HEK293 (cell line): ENCODE measurements around the gene PRMT7.

Source experiments
- CTCF ChIA-PET: fragments of 350-600 bp; formaldehyde crosslinking; extraction: SDS; loops from one replicate; lab custom pipeline; 2021; ENCODE audit warnings: antibody characterized with exemption; lab: Yijun Ruan, JAX
- POLR2A ChIA-PET: fragments of 300-600 bp; formaldehyde crosslinking; extraction: SDS; loops from one replicate; lab custom pipeline; 2020; ENCODE audit warnings: antibody characterized with exemption, inconsistent platforms; lab: Yijun Ruan, JAX
- H3K27ac ChIP-seq: fragments of 200-500 bp; sonication (Bioruptor generic); 2 replicates; pipeline ENCODE4 v1.5.1; 2014; ENCODE audit warnings: low read depth, low read length, control low read depth, inconsistent platforms; ENCODE audit errors: extremely low read depth
- H3K36me3 ChIP-seq, 2 experiments: fragments of 200-500 bp in 1 of 2; sonication (Bioruptor generic) in 1 of 2; 1 replicate in 1 of 2; 2 replicates in 1 of 2; pipeline ENCODE4 v1.5.1; 2014 to 2017; ENCODE audit warnings: inconsistent platforms in 2 of 2, low read length in 2 of 2; ENCODE audit not compliant: control insufficient read depth in 2 of 2, insufficient read depth in 1 of 2
- H3K4me1 ChIP-seq: fragments of 200-500 bp; sonication (Bioruptor generic); 2 replicates; pipeline ENCODE4 v1.5.1; 2014; ENCODE audit warnings: mild to moderate bottlenecking, low read length, inconsistent platforms; ENCODE audit not compliant: control insufficient read depth, insufficient read depth
- H3K4me3 ChIP-seq: 2 replicates; pipeline ENCODE4 v1.5.1; 2011; ENCODE audit warnings: low read depth, mild to moderate bottlenecking, control low read depth, low read length, moderate library complexity
- H3K9me3 ChIP-seq: fragments of 200-500 bp; sonication (Bioruptor generic); 2 replicates; pipeline ENCODE4 v1.5.1; 2014; ENCODE audit warnings: low read depth, low read length, inconsistent platforms; ENCODE audit not compliant: control insufficient read depth, insufficient read depth
- HOXA7 ChIP-seq: sonication (generic); formaldehyde crosslinking; IDR thresholded peaks from 2 replicates; pipeline ENCODE4 v1.8.1; 2022; ENCODE audit warnings: missing genetic modification reagents, borderline replicate concordance
- KLF1 ChIP-seq: fragments of 450-650 bp; formaldehyde crosslinking; IDR thresholded peaks from 2 replicates; pipeline ENCODE4 v1.5.1; 2016; ENCODE audit warnings: missing biosample characterization, missing genetic modification characterization
- KLF10 ChIP-seq: fragments of 450-650 bp; IDR thresholded peaks from 2 replicates; pipeline ENCODE4 v1.5.1; 2018; ENCODE audit warnings: missing biosample characterization, mild to moderate bottlenecking, missing genetic modification characterization
- REPIN1 ChIP-seq: fragments of 450-650 bp; formaldehyde crosslinking; IDR thresholded peaks from 2 replicates; pipeline ENCODE4 v1.5.1; 2017; ENCODE audit warnings: missing biosample characterization, missing genetic modification characterization, low read depth
- SP2 ChIP-seq: fragments of 450-650 bp; formaldehyde crosslinking; IDR thresholded peaks from 2 replicates; pipeline ENCODE4 v1.5.1; 2016; ENCODE audit warnings: missing biosample characterization, missing genetic modification characterization
- SP7 ChIP-seq: fragments of 450-650 bp; formaldehyde crosslinking; IDR thresholded peaks from 2 replicates; pipeline ENCODE4 v1.5.1; 2016; ENCODE audit warnings: missing biosample characterization, missing genetic modification characterization
- YY1 ChIP-seq: fragments of 450-650 bp; formaldehyde crosslinking; IDR thresholded peaks from 2 replicates; pipeline ENCODE4 v1.5.1; 2018; ENCODE audit warnings: missing biosample characterization, missing genetic modification characterization
- ZBTB20 ChIP-seq: fragments of 450-650 bp; formaldehyde crosslinking; IDR thresholded peaks from 2 replicates; pipeline ENCODE4 v1.5.1; 2016; ENCODE audit warnings: missing biosample characterization, missing genetic modification characterization
- ZBTB7A ChIP-seq: fragments of 450-650 bp; formaldehyde crosslinking; IDR thresholded peaks from 2 replicates; pipeline ENCODE4 v1.5.1; 2016; ENCODE audit warnings: low read depth, missing biosample characterization, missing genetic modification characterization
- ZIC2 ChIP-seq: fragments of 450-650 bp; formaldehyde crosslinking; IDR thresholded peaks from 2 replicates; pipeline ENCODE4 v1.5.1; 2016; ENCODE audit warnings: missing biosample characterization, missing genetic modification characterization
- ZNF121 ChIP-seq: fragments of 450-650 bp; formaldehyde crosslinking; IDR thresholded peaks from 2 replicates; pipeline ENCODE4 v1.5.1; 2016; ENCODE audit warnings: missing biosample characterization, missing genetic modification characterization
- ZNF175 ChIP-seq: fragments of 450-650 bp; formaldehyde crosslinking; IDR thresholded peaks from 2 replicates; pipeline ENCODE4 v1.5.1; 2016; ENCODE audit warnings: missing biosample characterization, missing genetic modification characterization
- ZNF266 ChIP-seq: fragments of 450-650 bp; formaldehyde crosslinking; IDR thresholded peaks from 2 replicates; pipeline ENCODE4 v1.5.1; 2016; ENCODE audit warnings: missing biosample characterization, missing genetic modification characterization, low read depth
- ZNF292 ChIP-seq: fragments of 450-650 bp; formaldehyde crosslinking; IDR thresholded peaks from 2 replicates; pipeline ENCODE4 v1.5.1; 2016; ENCODE audit warnings: low read depth, missing biosample characterization, missing genetic modification characterization, borderline replicate concordance
- ZNF510 ChIP-seq: fragments of 450-650 bp; formaldehyde crosslinking; IDR thresholded peaks from 2 replicates; pipeline ENCODE4 v1.5.1; 2018; ENCODE audit warnings: mild to moderate bottlenecking, missing genetic modification characterization, missing biosample characterization; ENCODE audit not compliant: insufficient replicate concordance
- ZNF530 ChIP-seq: fragments of 450-650 bp; formaldehyde crosslinking; IDR thresholded peaks from 2 replicates; pipeline ENCODE4 v1.5.1; 2016; ENCODE audit warnings: low read depth, missing biosample characterization, missing genetic modification characterization
- ZNF544 ChIP-seq: fragments of 450-650 bp; formaldehyde crosslinking; IDR thresholded peaks from 2 replicates; pipeline ENCODE4 v1.5.0; 2017; ENCODE audit warnings: missing biosample characterization, missing genetic modification characterization
- ZNF571 ChIP-seq: fragments of 450-650 bp; formaldehyde crosslinking; IDR thresholded peaks from 2 replicates; pipeline ENCODE4 v1.5.0; 2017; ENCODE audit warnings: missing biosample characterization, missing genetic modification characterization
- ZNF600 ChIP-seq: fragments of 450-650 bp; formaldehyde crosslinking; IDR thresholded peaks from 2 replicates; pipeline ENCODE4 v1.5.1; 2016; ENCODE audit warnings: missing biosample characterization, missing genetic modification characterization
- ZNF629 ChIP-seq: fragments of 450-650 bp; formaldehyde crosslinking; IDR thresholded peaks from 2 replicates; pipeline ENCODE4 v1.5.1; 2017; ENCODE audit warnings: missing biosample characterization, missing genetic modification characterization
- ZNF660 ChIP-seq: fragments of 450-650 bp; IDR thresholded peaks from 2 replicates; pipeline ENCODE4 v1.5.1; 2018; ENCODE audit warnings: missing biosample characterization, mild to moderate bottlenecking, missing genetic modification characterization
- ZNF785 ChIP-seq: fragments of 450-650 bp; formaldehyde crosslinking; IDR thresholded peaks from 2 replicates; pipeline ENCODE4 v1.5.1; 2016; ENCODE audit warnings: missing biosample characterization, missing genetic modification characterization
- TF ChIP-seq, protein P1 (sequence below): fragments of 450-650 bp; formaldehyde crosslinking; IDR thresholded peaks from 2 replicates; pipeline ENCODE4 v1.5.1; 2016; ENCODE audit warnings: missing biosample characterization, missing genetic modification characterization
- TF ChIP-seq, protein P2 (sequence below): fragments of 450-650 bp; formaldehyde crosslinking; IDR thresholded peaks from 2 replicates; pipeline ENCODE4 v1.5.1; 2016; ENCODE audit warnings: missing biosample characterization, missing genetic modification characterization
- TF ChIP-seq, protein P3 (sequence below): fragments of 450-650 bp; formaldehyde crosslinking; IDR thresholded peaks from 2 replicates; pipeline ENCODE4 v1.5.1; 2016; ENCODE audit warnings: missing biosample characterization, missing genetic modification characterization, low read depth
- TF ChIP-seq, protein P4 (sequence below): fragments of 450-650 bp; formaldehyde crosslinking; IDR thresholded peaks from 2 replicates; pipeline ENCODE4 v1.5.1; 2016; ENCODE audit warnings: missing biosample characterization, missing genetic modification characterization

The PRMT7 gene

DNA sequence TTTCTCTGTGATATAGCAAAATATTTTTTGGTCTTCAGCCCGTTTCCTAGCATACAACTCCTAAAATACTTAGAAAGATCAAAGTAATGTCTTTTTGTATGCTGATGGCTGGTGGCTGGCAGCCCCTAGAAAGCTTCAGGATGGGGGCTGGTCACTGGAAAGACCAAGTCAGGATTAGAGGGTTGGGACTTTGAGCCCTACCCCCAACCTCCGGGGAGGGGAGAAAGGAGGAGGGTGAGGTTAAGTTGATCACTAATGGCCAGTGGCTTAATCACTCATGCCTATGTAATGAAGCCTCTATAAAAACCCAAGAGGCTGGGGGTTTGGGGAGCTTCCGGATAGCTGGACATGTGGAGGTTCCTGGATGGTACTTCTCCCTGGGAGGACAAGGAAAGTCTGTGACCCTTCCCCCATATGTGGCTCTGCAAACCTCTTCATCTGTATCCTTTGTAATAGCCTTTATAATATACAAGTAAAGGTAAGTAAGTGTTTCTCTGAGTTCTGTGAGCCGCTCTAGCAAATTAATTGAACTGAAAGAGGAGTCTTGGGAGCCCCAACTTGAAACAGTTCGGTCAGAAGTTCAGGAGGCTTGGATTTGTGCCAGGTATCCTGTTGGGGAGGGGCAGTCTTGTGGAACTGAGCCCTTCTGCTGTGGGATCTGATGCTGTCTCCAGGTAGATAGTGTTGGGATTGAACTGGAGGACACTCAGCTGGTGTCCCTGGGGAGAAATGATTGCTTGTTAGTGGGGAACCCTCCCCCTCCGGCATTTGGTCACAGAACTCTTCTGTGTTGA lies 43.0 kb upstream of the PRMT7 start (continued):
- TF ChIP-seq, protein P1, sequence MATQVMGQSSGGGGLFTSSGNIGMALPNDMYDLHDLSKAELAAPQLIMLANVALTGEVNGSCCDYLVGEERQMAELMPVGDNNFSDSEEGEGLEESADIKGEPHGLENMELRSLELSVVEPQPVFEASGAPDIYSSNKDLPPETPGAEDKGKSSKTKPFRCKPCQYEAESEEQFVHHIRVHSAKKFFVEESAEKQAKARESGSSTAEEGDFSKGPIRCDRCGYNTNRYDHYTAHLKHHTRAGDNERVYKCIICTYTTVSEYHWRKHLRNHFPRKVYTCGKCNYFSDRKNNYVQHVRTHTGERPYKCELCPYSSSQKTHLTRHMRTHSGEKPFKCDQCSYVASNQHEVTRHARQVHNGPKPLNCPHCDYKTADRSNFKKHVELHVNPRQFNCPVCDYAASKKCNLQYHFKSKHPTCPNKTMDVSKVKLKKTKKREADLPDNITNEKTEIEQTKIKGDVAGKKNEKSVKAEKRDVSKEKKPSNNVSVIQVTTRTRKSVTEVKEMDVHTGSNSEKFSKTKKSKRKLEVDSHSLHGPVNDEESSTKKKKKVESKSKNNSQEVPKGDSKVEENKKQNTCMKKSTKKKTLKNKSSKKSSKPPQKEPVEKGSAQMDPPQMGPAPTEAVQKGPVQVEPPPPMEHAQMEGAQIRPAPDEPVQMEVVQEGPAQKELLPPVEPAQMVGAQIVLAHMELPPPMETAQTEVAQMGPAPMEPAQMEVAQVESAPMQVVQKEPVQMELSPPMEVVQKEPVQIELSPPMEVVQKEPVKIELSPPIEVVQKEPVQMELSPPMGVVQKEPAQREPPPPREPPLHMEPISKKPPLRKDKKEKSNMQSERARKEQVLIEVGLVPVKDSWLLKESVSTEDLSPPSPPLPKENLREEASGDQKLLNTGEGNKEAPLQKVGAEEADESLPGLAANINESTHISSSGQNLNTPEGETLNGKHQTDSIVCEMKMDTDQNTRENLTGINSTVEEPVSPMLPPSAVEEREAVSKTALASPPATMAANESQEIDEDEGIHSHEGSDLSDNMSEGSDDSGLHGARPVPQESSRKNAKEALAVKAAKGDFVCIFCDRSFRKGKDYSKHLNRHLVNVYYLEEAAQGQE (tag by site-specific recombination): no peak
- TF ChIP-seq KLF10 (tag by site-specific recombination): no peak
- TF ChIP-seq ZNF544 (tag by site-specific recombination): no peak
- no peak for TF ChIP-seq ZNF175 (tag by site-specific recombination)
- TF ChIP-seq HOXA7 (CRISPR knock-in tag): no peak
- no peak for TF ChIP-seq ZNF292 (tag by site-specific recombination)
- no peak for TF ChIP-seq ZNF530
- 0 out of 2 replicates have a peak, but pooled peaks have one; percentile 31 for TF ChIP-seq ZNF660 (tag by site-specific recombination)
- TF ChIP-seq ZNF785 (tag by site-specific recombination): no peak
- TF ChIP-seq ZIC2 (tag by site-specific recombination): peak; percentile 49
- no peak for TF ChIP-seq KLF1
- no peak for TF ChIP-seq ZNF600
- TF ChIP-seq SP7 (tag by site-specific recombination): no peak
- TF ChIP-seq ZNF510 (tag by site-specific recombination): no peak
- no peak for TF ChIP-seq ZBTB7A (tag by site-specific recombination)
- TF ChIP-seq ZNF629 (tag by site-specific recombination): no peak
- TF ChIP-seq, protein P2, sequence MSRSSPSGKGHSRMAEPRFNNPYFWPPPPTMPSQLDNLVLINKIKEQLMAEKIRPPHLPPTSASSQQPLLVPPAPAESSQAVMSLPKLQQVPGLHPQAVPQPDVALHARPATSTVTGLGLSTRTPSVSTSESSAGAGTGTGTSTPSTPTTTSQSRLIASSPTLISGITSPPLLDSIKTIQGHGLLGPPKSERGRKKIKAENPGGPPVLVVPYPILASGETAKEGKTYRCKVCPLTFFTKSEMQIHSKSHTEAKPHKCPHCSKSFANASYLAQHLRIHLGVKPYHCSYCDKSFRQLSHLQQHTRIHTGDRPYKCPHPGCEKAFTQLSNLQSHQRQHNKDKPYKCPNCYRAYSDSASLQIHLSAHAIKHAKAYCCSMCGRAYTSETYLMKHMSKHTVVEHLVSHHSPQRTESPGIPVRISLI (tag by site-specific recombination): no peak
- no peak for TF ChIP-seq ZNF266 (tag by site-specific recombination)
- TF ChIP-seq REPIN1 (tag by site-specific recombination): no peak
- no peak for TF ChIP-seq ZNF571 (tag by site-specific recombination)
- TF ChIP-seq SP2 (tag by site-specific recombination): peak; percentile 26; the same call in 1 of the 2 replicates

DNA sequence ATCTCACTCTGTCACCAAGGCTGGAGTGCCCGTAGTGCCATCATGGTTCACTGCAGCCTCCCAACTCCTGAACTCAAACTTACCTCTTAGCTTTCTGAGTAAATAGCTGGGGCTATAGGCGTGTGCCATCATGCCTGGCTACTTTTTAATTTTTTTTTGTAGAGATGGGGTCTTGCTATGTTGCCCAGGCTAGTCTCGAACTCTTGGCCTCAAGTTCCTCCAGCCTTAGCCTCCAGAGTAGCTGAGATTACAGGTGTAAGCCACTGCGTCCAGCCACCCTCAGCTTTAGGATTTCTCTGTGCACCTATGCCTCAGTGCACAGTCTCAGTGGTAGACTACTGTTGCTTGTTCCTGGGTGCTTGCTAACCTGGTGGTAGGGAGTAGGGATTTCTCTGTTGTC lies 41.0 kb upstream of the PRMT7 start:
- ChIA-PET CTCF (no interaction called here), POLR2A (no interaction called here)
- Histone ChIP-seq H3K4me1 (peaks cover 17% of the 10 kb centered on the region), H3K36me3 (peaks cover 0 to 31% of the 10 kb centered on the region in 2 experiments; a peak in 2 of 3 replicates), H3K4me3 (no peak overlapping the region), H3K9me3 (no peaks in the 10 kb centered on the region), H3K27ac (no peak overlapping the region)
- TF ChIP-seq YY1 (tag by site-specific recombination) (no peak), ZBTB20 (0 out of 2 replicates have a peak, but pooled peaks have one; percentile 28), ZNF121 (tag by site-specific recombination) (peak; percentile 94), HOXA7 (CRISPR knock-in tag) (no peak)
- TF ChIP-seq, protein P3, sequence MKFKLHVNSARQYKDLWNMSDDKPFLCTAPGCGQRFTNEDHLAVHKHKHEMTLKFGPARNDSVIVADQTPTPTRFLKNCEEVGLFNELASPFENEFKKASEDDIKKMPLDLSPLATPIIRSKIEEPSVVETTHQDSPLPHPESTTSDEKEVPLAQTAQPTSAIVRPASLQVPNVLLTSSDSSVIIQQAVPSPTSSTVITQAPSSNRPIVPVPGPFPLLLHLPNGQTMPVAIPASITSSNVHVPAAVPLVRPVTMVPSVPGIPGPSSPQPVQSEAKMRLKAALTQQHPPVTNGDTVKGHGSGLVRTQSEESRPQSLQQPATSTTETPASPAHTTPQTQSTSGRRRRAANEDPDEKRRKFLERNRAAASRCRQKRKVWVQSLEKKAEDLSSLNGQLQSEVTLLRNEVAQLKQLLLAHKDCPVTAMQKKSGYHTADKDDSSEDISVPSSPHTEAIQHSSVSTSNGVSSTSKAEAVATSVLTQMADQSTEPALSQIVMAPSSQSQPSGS (tag by site-specific recombination): no peak
- TF ChIP-seq, protein P4, sequence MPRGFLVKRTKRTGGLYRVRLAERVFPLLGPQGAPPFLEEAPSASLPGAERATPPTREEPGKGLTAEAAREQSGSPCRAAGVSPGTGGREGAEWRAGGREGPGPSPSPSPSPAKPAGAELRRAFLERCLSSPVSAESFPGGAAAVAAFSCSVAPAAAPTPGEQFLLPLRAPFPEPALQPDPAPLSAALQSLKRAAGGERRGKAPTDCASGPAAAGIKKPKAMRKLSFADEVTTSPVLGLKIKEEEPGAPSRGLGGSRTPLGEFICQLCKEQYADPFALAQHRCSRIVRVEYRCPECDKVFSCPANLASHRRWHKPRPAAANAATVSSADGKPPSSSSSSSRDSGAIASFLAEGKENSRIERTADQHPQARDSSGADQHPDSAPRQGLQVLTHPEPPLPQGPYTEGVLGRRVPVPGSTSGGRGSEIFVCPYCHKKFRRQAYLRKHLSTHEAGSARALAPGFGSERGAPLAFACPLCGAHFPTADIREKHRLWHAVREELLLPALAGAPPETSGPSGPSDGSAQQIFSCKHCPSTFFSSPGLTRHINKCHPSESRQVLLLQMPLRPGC (tag by site-specific recombination): no peak
